WTC11 (cell line): ENCODE results near the gene GSC2. TPM values are rescaled to one million over a fixed set of nuclear protein-coding genes. Genes with fewer than 3 reads are reported as not detected.
A peak's percentile ranks its signal among the peaks of the same experiment; 100 is the strongest.

ENCODE experiments used
- ATAC-seq: fragments of 200-7000 bp; cut with Tn5 transposase; 2 replicates; pipeline ENCODE4 v1.10.0; 2021; ENCODE audit warnings: mild to moderate bottlenecking, moderate library complexity
- CTCF ChIA-PET: fragments of 300-600 bp; sonication (Branson Sonifier 250); formaldehyde crosslinking; loops from one replicate; lab custom pipeline; 2021; ENCODE audit warnings: antibody characterized with exemption; lab: Charles Lee
- POLR2A ChIA-PET: fragments of 350-600 bp; sonication (Branson Sonifier 250); formaldehyde crosslinking; loops from one replicate; lab custom pipeline; 2021; ENCODE audit warnings: antibody characterized with exemption; lab: Charles Lee
- DNase-seq: peaks from one replicate; pipeline ENCODE4 v3.0.0; 2021; ENCODE audit warnings: low spot score
- H3K27ac Mint-ChIP-seq: 2 replicates; pipeline ENCODE4 v1.8.0; 2021; ENCODE audit warnings: mixed read lengths
- H3K27me3 Mint-ChIP-seq: 2 replicates; pipeline ENCODE4 v1.8.0; 2021; ENCODE audit warnings: low read depth, mild to moderate bottlenecking, moderate library complexity, mixed read lengths
- H3K36me3 Mint-ChIP-seq: 2 replicates; pipeline ENCODE4 v1.8.0; 2021; ENCODE audit warnings: mixed read lengths
- H3K4me1 Mint-ChIP-seq: 2 replicates; pipeline ENCODE4 v1.8.0; 2022; ENCODE audit warnings: mixed read lengths
- H3K4me3 Mint-ChIP-seq: 2 replicates; pipeline ENCODE4 v1.8.0; 2021; ENCODE audit warnings: mild to moderate bottlenecking, moderate library complexity, mixed read lengths
- H3K9me3 Mint-ChIP-seq: 2 replicates; pipeline ENCODE4 v1.8.0; 2021; ENCODE audit warnings: mixed read lengths
- ATF3 ChIP-seq: sonication (generic); formaldehyde crosslinking; conservative IDR thresholded peaks from 2 replicates; pipeline ENCODE4 v1.8.1; 2022; ENCODE audit warnings: mild to moderate bottlenecking, missing genetic modification reagents
- ATF6 ChIP-seq: sonication (generic); formaldehyde crosslinking; IDR thresholded peaks from 2 replicates; pipeline ENCODE4 v1.8.1; 2023; ENCODE audit warnings: mild to moderate bottlenecking, missing genetic modification reagents
- FOXJ3 ChIP-seq: sonication (generic); formaldehyde crosslinking; IDR thresholded peaks from 2 replicates; pipeline ENCODE4 v1.9.0; 2021; ENCODE audit warnings: missing genetic modification reagents, mild to moderate bottlenecking, borderline replicate concordance
- FOXK1 ChIP-seq: sonication (generic); formaldehyde crosslinking; IDR thresholded peaks from 2 replicates; pipeline ENCODE4 v1.8.0; 2022; ENCODE audit warnings: mild to moderate bottlenecking, moderate library complexity, missing genetic modification reagents
- GRHL2 ChIP-seq: fragments of 250-450 bp; sonication (Bioruptor Pico); IDR thresholded peaks from 2 replicates; pipeline ENCODE4 v1.8.0; 2022; ENCODE audit warnings: mild to moderate bottlenecking, moderate library complexity; ENCODE audit not compliant: insufficient replicate concordance, severe bottlenecking
- HMGA2 ChIP-seq: fragments of 250-450 bp; sonication (Bioruptor Pico); IDR thresholded peaks from 2 replicates; pipeline ENCODE4 v1.4.0; 2021; ENCODE audit warnings: mild to moderate bottlenecking, moderate library complexity
- IRF2 ChIP-seq: sonication (generic); formaldehyde crosslinking; IDR thresholded peaks from 2 replicates; pipeline ENCODE4 v1.8.0; 2022; ENCODE audit warnings: low read depth, missing genetic modification reagents, borderline replicate concordance
- JUN ChIP-seq: sonication (generic); formaldehyde crosslinking; IDR thresholded peaks from 2 replicates; pipeline ENCODE4 v1.8.0; 2023; ENCODE audit warnings: mild to moderate bottlenecking, missing genetic modification reagents
- MXD4 ChIP-seq: fragments of 250-450 bp; sonication (Bioruptor Pico); IDR thresholded peaks from 2 replicates; pipeline ENCODE4 v1.8.0; 2021; ENCODE audit warnings: mild to moderate bottlenecking, moderate library complexity, borderline replicate concordance
- MYBL2 ChIP-seq: sonication (generic); formaldehyde crosslinking; IDR thresholded peaks from 2 replicates; pipeline ENCODE4 v1.8.1; 2023; ENCODE audit warnings: mild to moderate bottlenecking, moderate library complexity, missing genetic modification reagents
- NFYB ChIP-seq: sonication (generic); formaldehyde crosslinking; conservative IDR thresholded peaks from 2 replicates; pipeline ENCODE4 v1.8.0; 2022; ENCODE audit warnings: low read depth, missing genetic modification reagents
- NR3C1 ChIP-seq: sonication (generic); formaldehyde crosslinking; conservative IDR thresholded peaks from 2 replicates; pipeline ENCODE4 v1.8.1; 2023; ENCODE audit warnings: low read depth, mild to moderate bottlenecking, missing genetic modification reagents
- PRRX2 ChIP-seq: fragments of 250-450 bp; sonication (Bioruptor Pico); IDR thresholded peaks from 2 replicates; pipeline ENCODE4 v1.8.0; 2021; ENCODE audit warnings: mild to moderate bottlenecking
- SOX15 ChIP-seq: fragments of 250-450 bp; sonication (Bioruptor Pico); IDR thresholded peaks from 2 replicates; pipeline ENCODE4 v1.9.0; 2021; ENCODE audit warnings: mild to moderate bottlenecking
- STAT6 ChIP-seq: sonication (generic); formaldehyde crosslinking; conservative IDR thresholded peaks from 2 replicates; pipeline ENCODE4 v1.8.1; 2023; ENCODE audit warnings: mild to moderate bottlenecking, low read depth, missing genetic modification reagents, moderate library complexity
- TCF7 ChIP-seq: sonication (generic); formaldehyde crosslinking; IDR thresholded peaks from 2 replicates; pipeline ENCODE4 v1.8.0; 2022; ENCODE audit warnings: mild to moderate bottlenecking, low read depth, missing genetic modification reagents, moderate library complexity
- TEAD1 ChIP-seq: sonication (generic); formaldehyde crosslinking; IDR thresholded peaks from 2 replicates; pipeline ENCODE4 v1.8.0; 2022; ENCODE audit warnings: mild to moderate bottlenecking, missing genetic modification reagents
- TEAD4 ChIP-seq: sonication (generic); formaldehyde crosslinking; IDR thresholded peaks from 2 replicates; pipeline ENCODE4 v1.8.0; 2022; ENCODE audit warnings: mild to moderate bottlenecking, missing genetic modification reagents
- TP53 ChIP-seq: sonication (generic); formaldehyde crosslinking; IDR thresholded peaks from 2 replicates; pipeline ENCODE4 v1.8.1; 2023; ENCODE audit warnings: mild to moderate bottlenecking, missing genetic modification reagents
- ZNF317 ChIP-seq: sonication (generic); formaldehyde crosslinking; IDR thresholded peaks from 2 replicates; pipeline ENCODE4 v1.8.1; 2023; ENCODE audit warnings: low read depth, mild to moderate bottlenecking, moderate library complexity, missing genetic modification reagents, borderline replicate concordance
- ZNF425 ChIP-seq: fragments of 250-450 bp; sonication (Bioruptor Pico); conservative IDR thresholded peaks from 2 replicates; pipeline ENCODE4 v1.9.0; 2021; ENCODE audit warnings: mild to moderate bottlenecking
- total RNA-seq: library from RNA; stranded (reverse); gene quantifications from 3 replicates; pipeline ENCODE4 v1.2.3, GENCODE V29; 2021
- TF ChIP-seq, protein P1 (sequence below): fragments of 250-450 bp; sonication (Bioruptor Pico); IDR thresholded peaks from 2 replicates; pipeline ENCODE4 v1.8.0; 2021; ENCODE audit warnings: mild to moderate bottlenecking

The GSC2 gene
- total RNA-seq, 1 experiment from 2014 or later: 0.68 TPM

DNA sequence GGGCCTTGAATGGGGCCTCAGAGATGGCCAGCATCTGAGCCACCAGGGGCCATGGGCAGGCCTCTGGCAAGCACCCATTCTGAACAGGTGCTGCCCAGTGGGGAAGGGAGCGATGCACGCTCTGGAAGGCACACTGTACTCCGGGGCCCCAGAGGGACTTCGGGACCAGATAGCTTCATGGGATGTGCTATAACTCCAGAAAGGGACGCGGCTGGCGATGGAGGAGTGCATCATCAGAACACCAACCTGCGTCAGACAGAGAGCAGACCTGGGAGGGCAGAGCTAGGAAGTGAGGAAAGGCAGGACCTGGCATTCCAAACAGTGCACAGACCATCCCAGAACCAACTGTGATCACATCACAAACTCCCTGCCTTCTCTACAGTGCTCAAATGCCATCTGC lies 44.6 kb downstream of the GSC2 start (continued):
- TF ChIP-seq NR3C1 (CRISPR knock-in tag) (no peak), TP53 (CRISPR knock-in tag) (no peak)

- CTCF ChIA-PET: interaction anchor here (0.7 kb wide), 1 partner anchor 390 kb away, joined by 3 read pairs; no protein-coding TSS in a partner anchor
- ATAC-seq: no peak
- H3K27ac Mint-ChIP-seq: peak overlapping the region; percentile 81
These were observed 45.9 kb downstream of the GSC2 start for GRCh38 chr22:19103880-19104821.

DNA sequence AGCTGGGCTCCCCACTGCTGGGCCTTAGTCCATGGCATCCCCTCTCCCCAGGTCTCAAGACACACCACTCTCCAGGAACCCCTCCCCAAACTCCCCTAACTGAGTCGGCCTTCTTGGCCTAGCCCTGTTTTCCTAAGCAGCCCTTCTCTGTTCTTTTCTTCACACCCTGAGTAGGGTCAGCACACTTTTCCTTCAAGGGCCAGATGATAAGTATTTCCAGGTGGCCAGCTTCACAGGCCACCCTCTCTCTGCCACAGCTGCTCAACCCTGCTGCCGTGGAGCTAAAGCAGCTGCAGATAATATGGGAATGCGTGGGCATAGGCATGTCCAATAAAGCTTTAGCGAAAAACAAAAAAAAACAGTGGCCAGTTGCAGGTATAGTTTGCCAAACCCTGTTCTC lies 51.9 kb downstream of the GSC2 start:
- ChIA-PET POLR2A (no interaction called here), CTCF (interaction anchor here (0.9 kb wide), 1 partner anchor 46 kb away, joined by 3 read pairs; the partner anchor contains the start of gene ESS2)
- no peak for TF ChIP-seq ZNF425 (CRISPR knock-in tag)
- no peak for TF ChIP-seq HMGA2 (CRISPR knock-in tag)
- no peak for TF ChIP-seq IRF2 (CRISPR knock-in tag)
- TF ChIP-seq FOXK1: no peak
- no peak for TF ChIP-seq ATF3
- no peak for TF ChIP-seq TEAD1 (CRISPR knock-in tag)
- no peak for TF ChIP-seq MYBL2 (CRISPR knock-in tag)
- no peak for TF ChIP-seq MXD4 (CRISPR knock-in tag)
- no peak for TF ChIP-seq PRRX2 (CRISPR knock-in tag)
- no peak for TF ChIP-seq NFYB (CRISPR knock-in tag)

More at GRCh38 chr22:19103880-19104821, 45.9 kb downstream of the GSC2 start:
- POLR2A ChIA-PET: interaction anchor here (0.7 kb wide), 4 partner anchors 11 to 319 kb away, joined by 3 to 8 read pairs (median 4); no protein-coding TSS in a partner anchor
- DNase-seq: no peak
- no peaks in the 10 kb centered on the region for H3K9me3 Mint-ChIP-seq
- peaks cover 4% of the 10 kb centered on the region for H3K4me1 Mint-ChIP-seq
- no peaks in the 10 kb centered on the region for H3K36me3 Mint-ChIP-seq
- H3K4me3 Mint-ChIP-seq: no peak overlapping the region
- H3K27me3 Mint-ChIP-seq: no peaks in the 10 kb centered on the region
- TF ChIP-seq GRHL2: no peak
- TF ChIP-seq STAT6 (CRISPR knock-in tag): no peak
- no peak for TF ChIP-seq ATF6 (CRISPR knock-in tag)
- TF ChIP-seq JUN (CRISPR knock-in tag): no peak
- TF ChIP-seq TCF7 (CRISPR knock-in tag): no peak
- no peak for TF ChIP-seq FOXJ3 (CRISPR knock-in tag)
- TF ChIP-seq TEAD4: no peak
- TF ChIP-seq, protein P1, sequence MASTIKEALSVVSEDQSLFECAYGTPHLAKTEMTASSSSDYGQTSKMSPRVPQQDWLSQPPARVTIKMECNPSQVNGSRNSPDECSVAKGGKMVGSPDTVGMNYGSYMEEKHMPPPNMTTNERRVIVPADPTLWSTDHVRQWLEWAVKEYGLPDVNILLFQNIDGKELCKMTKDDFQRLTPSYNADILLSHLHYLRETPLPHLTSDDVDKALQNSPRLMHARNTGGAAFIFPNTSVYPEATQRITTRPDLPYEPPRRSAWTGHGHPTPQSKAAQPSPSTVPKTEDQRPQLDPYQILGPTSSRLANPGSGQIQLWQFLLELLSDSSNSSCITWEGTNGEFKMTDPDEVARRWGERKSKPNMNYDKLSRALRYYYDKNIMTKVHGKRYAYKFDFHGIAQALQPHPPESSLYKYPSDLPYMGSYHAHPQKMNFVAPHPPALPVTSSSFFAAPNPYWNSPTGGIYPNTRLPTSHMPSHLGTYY (CRISPR knock-in tag): no peak
- no peak for TF ChIP-seq ZNF317
- no peak for TF ChIP-seq NFYB (CRISPR knock-in tag)
- TF ChIP-seq SOX15 (CRISPR knock-in tag): no peak

More for the DNA sequence above, 51.9 kb downstream of the GSC2 start:
- Mint-ChIP-seq H3K4me3 (no peak overlapping the region), H3K36me3 (0 out of 2 replicates have a peak, but pooled peaks cover 3% of the 10 kb centered on the region), H3K27me3 (no peaks in the 10 kb centered on the region), H3K9me3 (no peaks in the 10 kb centered on the region; the same call in 1 of the 2 replicates), H3K4me1 (no peaks in the 10 kb centered on the region), H3K27ac (peak overlapping the region; percentile 2; the same call in 1 of the 2 replicates)
- DNase-seq: no peak
- no peak for ATAC-seq
